Inflammatory macrophage (primary cell): ENCODE results near the gene TTYH1.

Source experiments
- DNase-seq, 2 donors: peaks; one replicate each; pipeline ENCODE4 v3.0.0-alpha.2; 2020 to 2022

TTYH1 gene

GRCh38 chr19:54424201-54424600 lies 8.9 kb downstream of the TTYH1 start:
- DNase-seq: no peak

GRCh38 chr19:54424660-54425381 lies 9.6 kb downstream of the TTYH1 start:
- no peak for DNase-seq

GRCh38 chr19:54425382-54425723 lies 10.1 kb downstream of the TTYH1 start:
- no peak for DNase-seq

- DNase-seq: no peak
Observed at GRCh38 chr19:54426291-54426931, 11.1 kb downstream of the TTYH1 start.

- no peak for DNase-seq
Observed at GRCh38 chr19:54427586-54427985, 12.3 kb downstream of the TTYH1 start.

- no peak for DNase-seq
Observed at GRCh38 chr19:54428323-54429175, 13.3 kb downstream of the TTYH1 start.

- DNase-seq: no peak
Observed at GRCh38 chr19:54429176-54429495, 13.9 kb downstream of the TTYH1 start.

GRCh38 chr19:54429545-54430227 lies 14.4 kb downstream of the TTYH1 start:
- no peak for DNase-seq

- peak; percentile 7 to 47 for DNase-seq
Observed at GRCh38 chr19:54430306-54431254, 15.3 kb downstream of the TTYH1 start.

GRCh38 chr19:54431255-54431838 lies 16.1 kb downstream of the TTYH1 start:
- DNase-seq: no peak

- DNase-seq: no peak
Observed at GRCh38 chr19:54432144-54432738, 17.0 kb downstream of the TTYH1 start.

- DNase-seq: no peak
Observed at GRCh38 chr19:54433697-54434096, 18.4 kb downstream of the TTYH1 start.

- no peak for DNase-seq
Observed at GRCh38 chr19:54434112-54434872, 19.0 kb downstream of the TTYH1 start.

GRCh38 chr19:54434873-54435214 lies 19.6 kb downstream of the TTYH1 start:
- no peak for DNase-seq

GRCh38 chr19:54435551-54436016 lies 20.3 kb downstream of the TTYH1 start:
- no peak for DNase-seq

- no peak for DNase-seq
Observed at GRCh38 chr19:54436031-54436523, 20.8 kb downstream of the TTYH1 start.

GRCh38 chr19:54436628-54437252 lies 21.5 kb downstream of the TTYH1 start:
- no peak for DNase-seq

GRCh38 chr19:54439174-54439851 lies 24.0 kb downstream of the TTYH1 start:
- peak in 1 of 2 donors; percentile 22 for DNase-seq

GRCh38 chr19:54440641-54441040 lies 25.4 kb downstream of the TTYH1 start:
- no peak for DNase-seq
